OCI-LY3 (cell line): ENCODE results near the gene SLC43A2.

Experiments
- H2AFZ ChIP-seq: fragments of 200-600, 300-600 bp; shearing (Covaris generic); 2 replicates; pipeline ENCODE4 v1.6.0; 2014; ENCODE audit warnings: antibody characterized with exemption, low read depth, low read length
- H3K27ac ChIP-seq: fragments of 200-600, 300-600 bp; sonication (generic); 2 replicates; pipeline ENCODE4 v1.5.1; 2014; ENCODE audit warnings: mild to moderate bottlenecking, low read length, moderate library complexity, mixed read lengths
- H3K27me3 ChIP-seq: fragments of 200-600, 300-600 bp; sonication (generic); 2 replicates; pipeline ENCODE4 v1.6.1; 2014; ENCODE audit warnings: low read depth, low read length, mixed read lengths
- H3K36me3 ChIP-seq: fragments of 200-600, 300-600 bp; sonication (generic); replicated peaks from 2 replicates; pipeline ENCODE3; 2014; ENCODE audit warnings: low read depth, low read length, mixed read lengths
- H3K4me1 ChIP-seq: fragments of 300-600, 200-600 bp; sonication (generic); 2 replicates; pipeline ENCODE4 v1.6.1; 2014; ENCODE audit warnings: low read length, mixed read lengths
- H3K4me2 ChIP-seq: fragments of 200-600, 300-600 bp; sonication (generic); 2 replicates; pipeline ENCODE4 v1.6.1; 2014; ENCODE audit warnings: low read length, mixed read lengths
- H3K4me3 ChIP-seq: fragments of 300-600, 200-600 bp; sonication (generic); 2 replicates; pipeline ENCODE4 v1.5.1; 2014; ENCODE audit warnings: antibody characterized with exemption, mild to moderate bottlenecking, low read length, moderate library complexity
- H3K79me2 ChIP-seq: fragments of 300-600, 200-600 bp; shearing (Covaris generic); 2 replicates; pipeline ENCODE4 v1.6.1; 2014; ENCODE audit warnings: mild to moderate bottlenecking, low read length, mixed read lengths
- H3K9ac ChIP-seq: fragments of 300-600, 200-600 bp; shearing (Covaris generic); 2 replicates; pipeline ENCODE4 v1.6.0; 2014; ENCODE audit warnings: mild to moderate bottlenecking, low read length, moderate library complexity
- H3K9me3 ChIP-seq: fragments of 200-600, 300-600 bp; shearing (Covaris generic); 2 replicates; pipeline ENCODE4 v1.6.1; 2014; ENCODE audit warnings: low read length, mixed read lengths; ENCODE audit not compliant: insufficient read depth
- H4K20me1 ChIP-seq: fragments of 200-600, 300-600 bp; sonication (generic); 2 replicates; pipeline ENCODE4 v1.6.1; 2016; ENCODE audit warnings: low read length, mixed read lengths; ENCODE audit not compliant: insufficient read depth
- EZH2phosphoT487 ChIP-seq: fragments of 200-600 bp; shearing (Covaris generic); IDR thresholded peaks from 2 replicates; pipeline ENCODE4 v1.6.1; 2018; ENCODE audit warnings: antibody characterized with exemption, mixed run types, low read depth
- TF ChIP-seq, protein P1 (sequence below): fragments of 200-600, 300-600 bp; sonication (generic); IDR thresholded peaks from 2 replicates; pipeline ENCODE4 v1.5.1; 2014; ENCODE audit warnings: antibody characterized with exemption, low read length, low read depth

The SLC43A2 gene

GRCh38 chr17:1582374-1582773 lies 46.3 kb downstream of the SLC43A2 start:
- Histone ChIP-seq H3K4me2 (no peak overlapping the region), H3K36me3 (no peaks in the 10 kb centered on the region), H3K9me3 (no peaks in the 10 kb centered on the region), H2AFZ (no peak overlapping the region), H3K9ac (no peak overlapping the region), H3K27ac (no peak overlapping the region), H3K4me3 (no peak overlapping the region), H4K20me1 (no peaks in the 10 kb centered on the region), H3K4me1 (no peaks in the 10 kb centered on the region), H3K79me2 (no peaks in the 10 kb centered on the region), H3K27me3 (no peaks in the 10 kb centered on the region)
- TF ChIP-seq EZH2phosphoT487: no peak
- TF ChIP-seq, protein P1, sequence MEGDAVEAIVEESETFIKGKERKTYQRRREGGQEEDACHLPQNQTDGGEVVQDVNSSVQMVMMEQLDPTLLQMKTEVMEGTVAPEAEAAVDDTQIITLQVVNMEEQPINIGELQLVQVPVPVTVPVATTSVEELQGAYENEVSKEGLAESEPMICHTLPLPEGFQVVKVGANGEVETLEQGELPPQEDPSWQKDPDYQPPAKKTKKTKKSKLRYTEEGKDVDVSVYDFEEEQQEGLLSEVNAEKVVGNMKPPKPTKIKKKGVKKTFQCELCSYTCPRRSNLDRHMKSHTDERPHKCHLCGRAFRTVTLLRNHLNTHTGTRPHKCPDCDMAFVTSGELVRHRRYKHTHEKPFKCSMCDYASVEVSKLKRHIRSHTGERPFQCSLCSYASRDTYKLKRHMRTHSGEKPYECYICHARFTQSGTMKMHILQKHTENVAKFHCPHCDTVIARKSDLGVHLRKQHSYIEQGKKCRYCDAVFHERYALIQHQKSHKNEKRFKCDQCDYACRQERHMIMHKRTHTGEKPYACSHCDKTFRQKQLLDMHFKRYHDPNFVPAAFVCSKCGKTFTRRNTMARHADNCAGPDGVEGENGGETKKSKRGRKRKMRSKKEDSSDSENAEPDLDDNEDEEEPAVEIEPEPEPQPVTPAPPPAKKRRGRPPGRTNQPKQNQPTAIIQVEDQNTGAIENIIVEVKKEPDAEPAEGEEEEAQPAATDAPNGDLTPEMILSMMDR: no peak

GRCh38 chr17:1580979-1581676 lies 47.5 kb downstream of the SLC43A2 start:
- Histone ChIP-seq H3K4me2 (no peak overlapping the region), H3K36me3 (no peaks in the 10 kb centered on the region), H3K79me2 (no peaks in the 10 kb centered on the region), H4K20me1 (no peaks in the 10 kb centered on the region), H3K4me1 (no peaks in the 10 kb centered on the region), H3K9me3 (no peaks in the 10 kb centered on the region), H3K9ac (no peak overlapping the region), H3K27me3 (no peaks in the 10 kb centered on the region), H3K27ac (no peak overlapping the region), H3K4me3 (no peak overlapping the region), H2AFZ (no peak overlapping the region)
- TF ChIP-seq, protein P1: no peak

GRCh38 chr17:1578029-1578428 lies 50.6 kb downstream of the SLC43A2 start:
- no peak for TF ChIP-seq EZH2phosphoT487
- TF ChIP-seq, protein P1: no peak
- Histone ChIP-seq H3K4me3 (no peak overlapping the region), H3K9ac (no peak overlapping the region), H3K79me2 (no peaks in the 10 kb centered on the region), H3K27me3 (no peaks in the 10 kb centered on the region), H3K27ac (no peak overlapping the region), H3K4me2 (no peak overlapping the region), H4K20me1 (no peaks in the 10 kb centered on the region), H3K4me1 (peaks cover 4% of the 10 kb centered on the region; the same call in 1 of the 2 replicates), H3K9me3 (no peaks in the 10 kb centered on the region), H3K36me3 (no peaks in the 10 kb centered on the region), H2AFZ (no peak overlapping the region)

DNA sequence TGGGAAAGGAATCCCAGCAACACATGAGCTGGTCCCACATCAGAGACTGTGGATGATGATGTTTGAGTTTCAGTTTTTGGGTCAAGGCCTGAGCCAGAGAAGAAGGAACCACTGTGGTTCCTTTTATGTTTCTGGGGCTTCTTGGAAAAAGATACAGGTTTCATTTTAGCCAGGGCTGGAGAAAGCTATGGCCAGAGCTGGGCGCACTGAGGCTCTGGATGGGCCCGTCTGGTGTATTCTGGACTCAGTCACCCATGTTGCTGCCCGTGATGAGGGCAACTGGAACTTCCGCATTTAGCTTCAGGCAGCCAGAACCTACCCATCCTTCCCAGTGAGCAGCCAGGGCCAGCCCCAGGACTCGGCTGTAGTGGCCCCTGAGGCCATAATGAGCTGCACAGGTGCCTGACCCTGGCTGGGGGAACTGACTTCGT lies 51.0 kb downstream of the SLC43A2 start:
- TF ChIP-seq, protein P1: no peak
- TF ChIP-seq EZH2phosphoT487: no peak
- H2AFZ ChIP-seq: no peak overlapping the region
- H3K9me3 ChIP-seq: no peaks in the 10 kb centered on the region
- no peaks in the 10 kb centered on the region for H4K20me1 ChIP-seq
- no peaks in the 10 kb centered on the region for H3K27me3 ChIP-seq
- H3K9ac ChIP-seq: no peak overlapping the region
- H3K36me3 ChIP-seq: no peaks in the 10 kb centered on the region
- H3K4me2 ChIP-seq: no peak overlapping the region
- no peak overlapping the region for H3K27ac ChIP-seq
- H3K4me1 ChIP-seq: peaks cover 4% of the 10 kb centered on the region; the same call in 1 of the 2 replicates
- no peak overlapping the region for H3K4me3 ChIP-seq
- no peaks in the 10 kb centered on the region for H3K79me2 ChIP-seq
